KOPT-K1 (cell line): ENCODE results near the gene HIP1R.

Experiments used
- H3K27ac ChIP-seq: fragments of 200-600 bp; sonication (generic); 2 replicates; pipeline ENCODE4 v1.5.1; 2016; ENCODE audit warnings: antibody characterized with exemption, mild to moderate bottlenecking, low read depth, low read length; ENCODE audit not compliant: poor library complexity, severe bottlenecking
- H3K36me3 ChIP-seq: fragments of 200-600 bp; sonication (generic); 2 replicates; pipeline ENCODE4 v1.5.1; 2017; ENCODE audit warnings: antibody characterized with exemption, mild to moderate bottlenecking, low read length, moderate library complexity; ENCODE audit not compliant: insufficient read depth
- H3K9me3 ChIP-seq: fragments of 200-600 bp; sonication (generic); 2 replicates; pipeline ENCODE4 v1.5.1; 2017; ENCODE audit warnings: antibody characterized with exemption, low read length, mild to moderate bottlenecking; ENCODE audit not compliant: insufficient read depth, poor library complexity, severe bottlenecking

Gene HIP1R

GRCh38 chr12:122850695-122851350, 15.6 kb downstream of the HIP1R start:
- H3K27ac ChIP-seq: no peak overlapping the region
- H3K36me3 ChIP-seq: peaks cover 41% of the 10 kb centered on the region
- H3K9me3 ChIP-seq: no peaks in the 10 kb centered on the region

- Histone ChIP-seq H3K36me3 (peaks cover 50% of the 10 kb centered on the region), H3K9me3 (no peaks in the 10 kb centered on the region), H3K27ac (no peak overlapping the region)
Measured at GRCh38 chr12:122851820-122852219, 16.6 kb downstream of the HIP1R start.

GRCh38 chr12:122852336-122853275, 17.3 kb downstream of the HIP1R start:
- Histone ChIP-seq H3K9me3 (no peaks in the 10 kb centered on the region), H3K36me3 (peaks cover 57% of the 10 kb centered on the region), H3K27ac (no peak overlapping the region)

GRCh38 chr12:122853582-122854245, 18.5 kb downstream of the HIP1R start:
- Histone ChIP-seq H3K36me3 (peaks cover 68% of the 10 kb centered on the region), H3K27ac (no peak overlapping the region), H3K9me3 (no peaks in the 10 kb centered on the region)

GRCh38 chr12:122854554-122854953, 19.3 kb downstream of the HIP1R start:
- no peak overlapping the region for H3K27ac ChIP-seq
- peaks cover 76% of the 10 kb centered on the region for H3K36me3 ChIP-seq
- no peaks in the 10 kb centered on the region for H3K9me3 ChIP-seq

- Histone ChIP-seq H3K27ac (no peak overlapping the region), H3K36me3 (peaks cover 78% of the 10 kb centered on the region), H3K9me3 (no peaks in the 10 kb centered on the region)
Measured at GRCh38 chr12:122855071-122855829, 20.0 kb downstream of the HIP1R start.

- H3K9me3 ChIP-seq: no peaks in the 10 kb centered on the region
- peaks cover 82% of the 10 kb centered on the region for H3K36me3 ChIP-seq
- H3K27ac ChIP-seq: no peak overlapping the region
Measured at GRCh38 chr12:122855928-122856831, 20.9 kb downstream of the HIP1R start.

GRCh38 chr12:122856999-122857671, 21.9 kb downstream of the HIP1R start:
- Histone ChIP-seq H3K9me3 (no peaks in the 10 kb centered on the region), H3K36me3 (peaks cover 84% of the 10 kb centered on the region), H3K27ac (no peak overlapping the region)

- H3K36me3 ChIP-seq: peaks cover 84% of the 10 kb centered on the region
- no peaks in the 10 kb centered on the region for H3K9me3 ChIP-seq
- H3K27ac ChIP-seq: no peak overlapping the region
Measured at GRCh38 chr12:122858171-122858570, 22.9 kb downstream of the HIP1R start.

- Histone ChIP-seq H3K36me3 (peaks cover 90% of the 10 kb centered on the region), H3K9me3 (no peaks in the 10 kb centered on the region), H3K27ac (no peak overlapping the region)
Measured at GRCh38 chr12:122858591-122859302, 23.5 kb downstream of the HIP1R start.

- H3K36me3 ChIP-seq: peaks cover 93% of the 10 kb centered on the region
- H3K27ac ChIP-seq: no peak overlapping the region
- no peaks in the 10 kb centered on the region for H3K9me3 ChIP-seq
Measured at GRCh38 chr12:122859303-122860039, 24.2 kb downstream of the HIP1R start.

- H3K36me3 ChIP-seq: peaks cover 93% of the 10 kb centered on the region
- H3K27ac ChIP-seq: no peak overlapping the region
- no peaks in the 10 kb centered on the region for H3K9me3 ChIP-seq
Measured at GRCh38 chr12:122860040-122860853, 25.0 kb downstream of the HIP1R start.
